CD4-positive, CD25-positive, alpha-beta regulatory T cell (primary cell): ENCODE results near the gene GABRQ. TPM values are rescaled to one million over a fixed set of nuclear protein-coding genes. Genes with fewer than 3 reads are reported as not detected.
A peak's percentile ranks its signal among the peaks of the same experiment; 100 is the strongest.

Experiments used
- ATAC-seq, 2 donors: fragments of 150-1000 bp; cut with Tn5 transposase; one replicate each; pipeline ENCODE4 v1.10.0; 2021; ENCODE audit warnings: low read depth in 2 of 2, moderate number of reproducible peaks in 2 of 2, moderate library complexity in 1 of 2
- DNase-seq, 3 donors: peaks; one replicate each; pipeline versions ENCODE4 v3.0.0 to v3.0.0-alpha.2; 2012 to 2022; ENCODE audit warnings: mixed read lengths in 1 of 3
- H3K27ac ChIP-seq: one replicate; pipeline ENCODE4 v1.7.0; 2013; ENCODE audit warnings: mild to moderate bottlenecking, low read length; ENCODE audit not compliant: insufficient read depth, poor library complexity, severe bottlenecking
- H3K27me3 ChIP-seq: one replicate; pipeline ENCODE4 v1.7.0; 2013; ENCODE audit warnings: low read length; ENCODE audit not compliant: control insufficient read depth, insufficient read depth
- H3K36me3 ChIP-seq: one replicate; pipeline ENCODE4 v1.7.0; 2013; ENCODE audit warnings: mild to moderate bottlenecking, low read length, moderate library complexity; ENCODE audit not compliant: control insufficient read depth, insufficient read depth
- H3K4me1 ChIP-seq: 2 replicates; pipeline ENCODE4 v1.7.0; 2013; ENCODE audit warnings: mild to moderate bottlenecking, low read length; ENCODE audit not compliant: insufficient read depth, control insufficient read depth, poor library complexity, severe bottlenecking
- H3K4me3 ChIP-seq: one replicate; pipeline ENCODE4 v1.7.0; 2013; ENCODE audit warnings: low read depth, mild to moderate bottlenecking, low read length, moderate library complexity
- H3K9me3 ChIP-seq, 2 experiments: 1 replicate in 1 of 2; 2 replicates in 1 of 2; pipeline ENCODE4 v1.7.0; 2013; ENCODE audit warnings: low read length in 2 of 2, mild to moderate bottlenecking in 1 of 2, moderate library complexity in 1 of 2; ENCODE audit not compliant: control insufficient read depth in 2 of 2
- H3K27ac Mint-ChIP-seq, 3 donors: one replicate each; pipeline ENCODE4 v1.8.0; 2020 to 2022; ENCODE audit warnings: mild to moderate bottlenecking in 3 of 3, mixed read lengths in 3 of 3, moderate library complexity in 2 of 3
- H3K27me3 Mint-ChIP-seq: one replicate; pipeline ENCODE4 v1.8.0; 2022; ENCODE audit warnings: mild to moderate bottlenecking, mixed read lengths
- H3K36me3 Mint-ChIP-seq: one replicate; pipeline ENCODE4 v1.8.0; 2020; ENCODE audit warnings: mixed read lengths
- H3K4me1 Mint-ChIP-seq, 4 donors: one replicate each; pipeline ENCODE4 v1.8.0; 2020 to 2022; ENCODE audit warnings: mixed read lengths in 4 of 4, mild to moderate bottlenecking in 1 of 4
- H3K4me3 Mint-ChIP-seq, 4 donors: one replicate each; pipeline ENCODE4 v1.8.0; 2020 to 2022; ENCODE audit warnings: mild to moderate bottlenecking in 4 of 4, mixed read lengths in 4 of 4, moderate library complexity in 3 of 4
- H3K9me3 Mint-ChIP-seq, 7 donors: one replicate each; pipeline ENCODE4 v1.8.0; 2020 to 2022; ENCODE audit warnings: mixed read lengths in 7 of 7, mild to moderate bottlenecking in 3 of 7, moderate library complexity in 2 of 7
- polyA plus RNA-seq, 4 donors: library from polyadenylated mRNA; unstranded; fragments of 300-500 nt; fragmentation: Illumina TruSeq; gene quantifications; one replicate each; pipeline ENCODE4 v1.2.3, GENCODE V29; 2021
- total RNA-seq: library from RNA; stranded (reverse); gene quantifications from one replicate; pipeline ENCODE4 v1.2.3, GENCODE V29; 2022

Gene GABRQ
- total and polyA plus RNA-seq, 5 donors from 2014 or later, result not detected

GRCh38 chrX:152635941-152636340 is 1.8 kb upstream of the GABRQ start:
- ATAC-seq, result no peak
- no peak overlapping the region for H3K4me3 ChIP-seq
- no peaks in the 10 kb centered on the region for H3K9me3 ChIP-seq
- Mint-ChIP-seq H3K27ac (no peak overlapping the region), H3K9me3 (no peaks in the 10 kb centered on the region), H3K4me3 (no peak overlapping the region), H3K4me1 (no peaks in the 10 kb centered on the region), H3K27me3 (peaks cover 21% of the 10 kb centered on the region), H3K36me3 (no peaks in the 10 kb centered on the region)
- no peaks in the 10 kb centered on the region for H3K27me3 ChIP-seq
- no peaks in the 10 kb centered on the region for H3K4me1 ChIP-seq
- peak in 1 of 3 donors; percentile 9 for DNase-seq
- no peaks in the 10 kb centered on the region for H3K36me3 ChIP-seq
- no peak overlapping the region for H3K27ac ChIP-seq

- Mint-ChIP-seq H3K4me3 (no peak overlapping the region), H3K27me3 (peaks cover 17% of the 10 kb centered on the region), H3K4me1 (no peaks in the 10 kb centered on the region), H3K27ac (no peak overlapping the region), H3K9me3 (no peaks in the 10 kb centered on the region), H3K36me3 (no peaks in the 10 kb centered on the region)
- Histone ChIP-seq H3K4me1 (no peaks in the 10 kb centered on the region), H3K4me3 (no peak overlapping the region), H3K27ac (no peak overlapping the region), H3K36me3 (no peaks in the 10 kb centered on the region), H3K9me3 (no peaks in the 10 kb centered on the region), H3K27me3 (no peaks in the 10 kb centered on the region)
- DNase-seq (no peak), ATAC-seq (no peak)
Measured at GRCh38 chrX:152638443-152638904, 779 bp downstream of the GABRQ start.

- Histone ChIP-seq H3K27ac (no peak overlapping the region), H3K36me3 (no peaks in the 10 kb centered on the region), H3K9me3 (no peaks in the 10 kb centered on the region), H3K4me1 (no peaks in the 10 kb centered on the region), H3K27me3 (no peaks in the 10 kb centered on the region), H3K4me3 (no peak overlapping the region)
- Mint-ChIP-seq H3K9me3 (no peaks in the 10 kb centered on the region), H3K4me1 (no peaks in the 10 kb centered on the region), H3K4me3 (no peak overlapping the region), H3K27me3 (peaks cover 17% of the 10 kb centered on the region), H3K36me3 (no peaks in the 10 kb centered on the region), H3K27ac (no peak overlapping the region)
- DNase-seq (no peak), ATAC-seq (no peak)
Measured at GRCh38 chrX:152639426-152639825, 1.7 kb downstream of the GABRQ start.

GRCh38 chrX:152640034-152640818 is 2.5 kb downstream of the GABRQ start:
- H3K27ac ChIP-seq, result no peak overlapping the region
- DNase-seq (no peak), ATAC-seq (no peak)
- H3K4me3 ChIP-seq, result no peak overlapping the region
- H3K9me3 ChIP-seq, result no peaks in the 10 kb centered on the region
- no peaks in the 10 kb centered on the region for H3K4me1 Mint-ChIP-seq
- H3K36me3 ChIP-seq, result no peaks in the 10 kb centered on the region
- no peak overlapping the region for H3K27ac Mint-ChIP-seq
- no peaks in the 10 kb centered on the region for H3K4me1 ChIP-seq
- no peaks in the 10 kb centered on the region for H3K36me3 Mint-ChIP-seq
- no peak overlapping the region for H3K4me3 Mint-ChIP-seq
- H3K27me3 Mint-ChIP-seq, result peaks cover 17% of the 10 kb centered on the region
- no peaks in the 10 kb centered on the region for H3K27me3 ChIP-seq
- H3K9me3 Mint-ChIP-seq, result no peaks in the 10 kb centered on the region

- DNase-seq, result no peak
Measured at GRCh38 chrX:152641256-152641875, 3.7 kb downstream of the GABRQ start.

GRCh38 chrX:152641996-152642395 is 4.3 kb downstream of the GABRQ start:
- no peak overlapping the region for H3K4me3 ChIP-seq
- H3K27ac ChIP-seq, result no peak overlapping the region
- DNase-seq, result no peak
- Mint-ChIP-seq H3K27me3 (peaks cover 9% of the 10 kb centered on the region), H3K4me1 (no peaks in the 10 kb centered on the region), H3K36me3 (no peaks in the 10 kb centered on the region), H3K9me3 (no peaks in the 10 kb centered on the region), H3K4me3 (no peak overlapping the region), H3K27ac (no peak overlapping the region)
- ATAC-seq, result no peak
- no peaks in the 10 kb centered on the region for H3K9me3 ChIP-seq
- H3K36me3 ChIP-seq, result no peaks in the 10 kb centered on the region
- no peaks in the 10 kb centered on the region for H3K27me3 ChIP-seq
- H3K4me1 ChIP-seq, result no peaks in the 10 kb centered on the region

More at GRCh38 chrX:152641256-152641875, 3.7 kb downstream of the GABRQ start:
- Mint-ChIP-seq H3K9me3 (no peaks in the 10 kb centered on the region), H3K27me3 (peaks cover 13% of the 10 kb centered on the region), H3K27ac (no peak overlapping the region), H3K4me3 (no peak overlapping the region), H3K36me3 (no peaks in the 10 kb centered on the region), H3K4me1 (no peaks in the 10 kb centered on the region)
- H3K27ac ChIP-seq, result no peak overlapping the region
- H3K9me3 ChIP-seq, result no peaks in the 10 kb centered on the region
- H3K4me3 ChIP-seq, result no peak overlapping the region
- H3K4me1 ChIP-seq, result no peaks in the 10 kb centered on the region
- no peaks in the 10 kb centered on the region for H3K27me3 ChIP-seq
- no peak for ATAC-seq
- H3K36me3 ChIP-seq, result no peaks in the 10 kb centered on the region

- no peaks in the 10 kb centered on the region for H3K36me3 ChIP-seq
- no peaks in the 10 kb centered on the region for H3K27me3 ChIP-seq
- H3K27ac ChIP-seq, result no peak overlapping the region
- DNase-seq, result no peak
- H3K4me1 ChIP-seq, result no peaks in the 10 kb centered on the region
- Mint-ChIP-seq H3K4me3 (no peak overlapping the region), H3K36me3 (no peaks in the 10 kb centered on the region), H3K27ac (no peak overlapping the region), H3K9me3 (peaks cover 0 to 2% (median 0%) of the 10 kb centered on the region in 7 donors), H3K4me1 (no peaks in the 10 kb centered on the region), H3K27me3 (peaks cover 6% of the 10 kb centered on the region)
- H3K9me3 ChIP-seq, result no peaks in the 10 kb centered on the region
- ATAC-seq, result no peak
- H3K4me3 ChIP-seq, result no peak overlapping the region
Measured at GRCh38 chrX:152642931-152643564, 5.4 kb downstream of the GABRQ start.
